Cardiac muscle cell (in vitro differentiated cells and primary cell): ENCODE data around the gene PPP1R3C. TPM values are rescaled to one million over a fixed set of nuclear protein-coding genes. Genes with fewer than 3 reads are reported as not detected.

ENCODE experiments used
- DNase-seq, 2 donors: peaks; one replicate each; pipeline versions ENCODE4 v3.0.0 to v3.0.0-alpha.2; 2010 to 2017; ENCODE audit warnings: low read depth in 1 of 2, low spot score in 1 of 2
- H3K27ac ChIP-seq: fragments of 200-600 bp; sonication (generic); 2 replicates; pipeline ENCODE4 v1.5.1; 2016
- H3K27me3 ChIP-seq: fragments of 200-600 bp; sonication (generic); 2 replicates; pipeline ENCODE4 v1.6.0; 2016; ENCODE audit warnings: control low read depth
- H3K36me3 ChIP-seq: fragments of 200-600 bp; sonication (generic); 2 replicates; pipeline ENCODE4 v1.5.1; 2016; ENCODE audit warnings: control low read depth
- H3K4me1 ChIP-seq: fragments of 200-600 bp; sonication (generic); 2 replicates; pipeline ENCODE4 v1.8.1; 2017; ENCODE audit warnings: low read depth, mild to moderate bottlenecking, mixed run types
- H3K4me3 ChIP-seq: fragments of 200-600 bp; sonication (generic); 2 replicates; pipeline ENCODE4 v1.5.1; 2016; ENCODE audit warnings: mild to moderate bottlenecking
- H3K9me3 ChIP-seq: fragments of 200-600 bp; sonication (generic); 2 replicates; pipeline ENCODE4 v1.5.1; 2017; ENCODE audit warnings: low read depth, mild to moderate bottlenecking, control low read depth
- CTCF ChIP-seq: IDR thresholded peaks from 2 replicates; pipeline ENCODE4 v1.5.1; 2012; ENCODE audit warnings: low read depth, mild to moderate bottlenecking, low read length
- polyA plus RNA-seq: library from polyadenylated mRNA; unstranded; fragments of >200 nt; fragmentation: Nextera tagmentation; extraction: Ambion mirVana; gene quantifications from 2 replicates; pipeline ENCODE4 v1.2.1, GENCODE V29; 2016
- total RNA-seq: library from RNA; depleted of rRNA; stranded (reverse); fragments of >200 nt; gene quantifications from 2 replicates; pipeline ENCODE4 v1.2.3, GENCODE V29; 2016

The PPP1R3C gene
- total and polyA plus RNA-seq, 2 experiments from 2014 or later: 52.1 to 90.7 TPM

DNA sequence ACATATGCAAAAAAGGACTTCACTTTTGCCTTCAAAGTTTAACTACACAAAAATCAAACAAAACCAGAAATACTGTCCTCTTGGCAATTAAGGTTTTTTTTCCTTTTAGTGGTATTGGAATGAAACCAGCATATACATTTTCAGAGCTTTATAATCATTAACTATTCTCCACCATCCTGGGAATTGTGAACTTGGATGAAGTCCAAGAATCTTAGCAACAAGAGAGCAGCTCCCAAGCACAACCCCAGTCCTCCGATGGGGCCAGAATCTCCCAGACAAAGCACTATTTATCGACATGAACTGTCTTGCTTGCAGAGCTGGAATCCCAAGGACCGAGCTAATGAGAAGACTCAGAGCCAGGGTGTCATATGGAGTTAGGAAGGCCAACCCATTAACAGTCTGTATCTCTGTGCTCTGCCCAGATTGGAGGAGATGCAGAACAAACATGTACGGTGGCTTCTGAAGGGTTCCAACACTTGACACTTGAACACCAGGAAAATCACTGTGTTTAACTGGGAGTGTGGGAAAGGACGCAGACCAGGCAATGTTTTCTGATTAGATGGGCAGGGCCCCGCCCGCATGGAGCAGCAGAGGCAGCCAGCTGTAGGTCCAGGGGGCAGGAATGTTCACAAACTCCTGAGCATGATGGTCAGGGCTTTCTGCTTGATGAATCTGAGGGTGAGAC, 35.5 kb downstream of the PPP1R3C start:
- TF ChIP-seq CTCF: no peak
- no peaks in the 10 kb centered on the region for H3K36me3 ChIP-seq
- H3K4me3 ChIP-seq: no peak overlapping the region
- DNase-seq: peak; percentile 42 to 70
- no peaks in the 10 kb centered on the region for H3K9me3 ChIP-seq
- H3K27me3 ChIP-seq: no peaks in the 10 kb centered on the region
- H3K4me1 ChIP-seq: peaks cover 45% of the 10 kb centered on the region
- H3K27ac ChIP-seq: peak overlapping the region; percentile 79

DNA sequence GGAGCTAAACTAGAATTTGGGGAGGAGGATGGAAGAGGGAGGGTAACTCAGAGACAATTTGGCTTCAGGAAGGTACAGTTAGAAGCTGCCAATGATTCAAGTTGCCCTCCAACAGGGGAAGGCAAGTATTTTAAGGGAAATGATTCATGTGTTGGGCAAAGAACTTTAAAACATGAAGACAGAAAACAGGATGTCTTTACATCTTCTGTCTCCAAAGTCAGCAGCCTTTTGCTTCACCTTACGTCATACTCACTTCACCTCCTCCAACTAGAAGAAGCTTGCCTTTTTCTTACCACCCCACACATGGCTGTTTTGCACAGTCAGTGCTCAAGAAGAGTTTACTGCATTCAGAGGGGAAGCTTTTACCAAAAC, 36.1 kb downstream of the PPP1R3C start:
- H3K9me3 ChIP-seq: no peaks in the 10 kb centered on the region
- no peak overlapping the region for H3K4me3 ChIP-seq
- no peaks in the 10 kb centered on the region for H3K36me3 ChIP-seq
- H3K27me3 ChIP-seq: no peaks in the 10 kb centered on the region
- no peak for TF ChIP-seq CTCF
- peak overlapping the region; percentile 79 for H3K27ac ChIP-seq
- H3K4me1 ChIP-seq: peaks cover 49% of the 10 kb centered on the region
- peak in 1 of 2 donors; percentile 87 for DNase-seq

GRCh38 chr10:91593834-91594233, 39.0 kb downstream of the PPP1R3C start:
- no peaks in the 10 kb centered on the region for H3K9me3 ChIP-seq
- H3K27ac ChIP-seq: peak overlapping the region; percentile 96
- peaks cover 75% of the 10 kb centered on the region for H3K4me1 ChIP-seq

GRCh38 chr10:91593366-91593765, 39.5 kb downstream of the PPP1R3C start:
- Histone ChIP-seq H3K27me3 (no peaks in the 10 kb centered on the region), H3K4me1 (peaks cover 75% of the 10 kb centered on the region), H3K27ac (peak overlapping the region; percentile 96), H3K36me3 (no peaks in the 10 kb centered on the region), H3K4me3 (no peak overlapping the region), H3K9me3 (no peaks in the 10 kb centered on the region)
- no peak for DNase-seq
- no peak for TF ChIP-seq CTCF

More at GRCh38 chr10:91593834-91594233, 39.0 kb downstream of the PPP1R3C start:
- H3K36me3 ChIP-seq: no peaks in the 10 kb centered on the region
- H3K27me3 ChIP-seq: no peaks in the 10 kb centered on the region
- no peak overlapping the region for H3K4me3 ChIP-seq
- no peak for DNase-seq
- TF ChIP-seq CTCF: no peak

DNA sequence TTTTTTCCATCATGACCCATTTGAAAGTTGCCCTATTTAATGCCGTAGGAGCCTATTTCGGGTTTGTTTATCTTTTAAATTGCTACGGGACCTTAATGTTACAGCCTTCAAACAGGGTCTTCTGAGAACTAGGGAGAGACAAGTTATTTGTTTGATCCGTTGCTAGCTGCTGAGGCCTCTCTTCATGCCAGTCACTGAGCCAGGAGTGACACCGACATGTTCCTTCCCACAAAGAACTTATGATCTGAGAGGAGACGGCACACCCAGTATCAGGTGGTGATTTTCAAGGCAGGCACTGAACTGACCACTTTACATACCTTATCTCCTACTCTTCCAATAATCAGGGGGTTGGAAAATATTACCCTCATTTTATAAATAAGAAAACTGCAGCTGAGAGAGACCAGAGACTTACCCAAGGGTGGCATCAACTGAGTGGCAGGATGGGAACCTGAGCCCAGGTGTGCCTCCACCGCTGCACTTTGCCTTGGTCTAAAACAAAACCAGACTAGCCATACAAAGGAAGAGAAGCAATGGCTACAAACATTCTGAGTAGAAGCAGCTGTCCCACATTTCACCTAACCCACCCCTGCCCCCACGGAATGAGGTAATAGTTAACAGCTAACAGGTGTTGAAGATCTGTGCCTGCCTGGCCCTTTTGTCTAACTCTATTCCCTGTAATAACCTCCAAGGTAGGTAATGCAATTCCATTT, 40.5 kb downstream of the PPP1R3C start:
- Histone ChIP-seq H3K36me3 (no peaks in the 10 kb centered on the region), H3K27ac (peak overlapping the region; percentile 96), H3K27me3 (no peaks in the 10 kb centered on the region), H3K4me1 (peaks cover 75% of the 10 kb centered on the region), H3K4me3 (no peak overlapping the region), H3K9me3 (no peaks in the 10 kb centered on the region)
- TF ChIP-seq CTCF: no peak
- no peak for DNase-seq
